GM19455 (cell line): ENCODE data around the gene SCARB2.

Source experiments
- ATAC-seq: cut with Tn5 transposase; IDR thresholded peaks from one replicate; pipeline ENCODE4 v1.9.1; 2021; ENCODE audit not compliant: unreplicated experiment

SCARB2 gene

GRCh38 chr4:76232681-76233080 is 19.1 kb upstream of the SCARB2 start:
- no peak for ATAC-seq

GRCh38 chr4:76226418-76226817 is 12.8 kb upstream of the SCARB2 start:
- ATAC-seq: no peak

DNA sequence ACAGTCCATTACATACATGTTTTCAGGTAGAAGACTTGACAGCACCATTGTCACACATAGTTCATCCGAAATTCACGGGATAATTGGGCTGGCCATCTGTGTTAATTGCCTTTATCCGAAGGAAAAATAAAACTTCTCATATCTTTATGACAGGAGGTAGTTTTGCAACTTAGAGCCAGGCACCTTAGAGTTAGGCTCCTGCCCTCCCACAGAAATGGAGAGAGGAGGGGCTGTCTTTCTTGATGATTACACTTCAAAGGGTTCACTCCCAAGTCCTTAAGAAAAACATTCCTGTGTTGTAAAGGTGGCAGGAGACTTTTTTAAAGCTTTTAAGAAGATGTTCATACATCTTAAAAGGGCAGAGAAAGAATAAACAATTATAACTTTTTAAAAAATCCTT is 10.5 kb upstream of the SCARB2 start:
- no peak for ATAC-seq

DNA sequence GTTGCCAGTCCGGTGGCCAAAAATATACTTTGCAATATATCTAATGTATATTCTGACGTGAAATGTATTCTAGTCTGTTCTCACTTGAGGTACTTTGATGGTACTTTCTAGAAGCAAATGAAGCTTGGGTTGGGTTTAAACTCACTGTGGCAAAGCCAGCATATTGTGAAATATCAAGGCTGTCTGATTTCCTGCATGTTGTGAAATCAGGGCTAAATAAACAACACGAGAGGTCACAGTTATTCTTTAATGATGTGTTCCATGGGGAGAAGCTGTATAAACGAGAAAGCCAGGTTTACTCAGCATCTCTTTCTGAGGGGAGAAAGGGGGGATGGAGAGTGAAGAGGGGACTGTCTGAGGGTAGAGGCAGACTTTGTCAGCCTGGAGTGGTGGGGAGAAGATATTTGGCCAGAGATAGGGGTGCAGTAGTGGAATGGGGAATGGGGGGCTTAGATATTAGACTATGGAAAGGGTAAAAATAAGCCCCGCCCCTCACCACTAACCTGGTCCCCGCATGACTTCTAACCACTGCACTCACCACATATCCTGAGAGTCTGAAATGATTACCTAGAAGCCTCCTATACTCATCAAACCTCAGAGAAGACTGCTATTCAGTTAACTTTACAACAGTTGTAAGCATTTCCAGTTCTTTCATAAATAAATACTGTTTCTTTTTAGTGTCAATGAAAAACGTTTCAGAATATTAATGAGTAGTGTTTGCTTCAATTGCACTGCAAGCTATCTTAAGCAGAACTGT is 5.9 kb upstream of the SCARB2 start:
- no peak for ATAC-seq

DNA sequence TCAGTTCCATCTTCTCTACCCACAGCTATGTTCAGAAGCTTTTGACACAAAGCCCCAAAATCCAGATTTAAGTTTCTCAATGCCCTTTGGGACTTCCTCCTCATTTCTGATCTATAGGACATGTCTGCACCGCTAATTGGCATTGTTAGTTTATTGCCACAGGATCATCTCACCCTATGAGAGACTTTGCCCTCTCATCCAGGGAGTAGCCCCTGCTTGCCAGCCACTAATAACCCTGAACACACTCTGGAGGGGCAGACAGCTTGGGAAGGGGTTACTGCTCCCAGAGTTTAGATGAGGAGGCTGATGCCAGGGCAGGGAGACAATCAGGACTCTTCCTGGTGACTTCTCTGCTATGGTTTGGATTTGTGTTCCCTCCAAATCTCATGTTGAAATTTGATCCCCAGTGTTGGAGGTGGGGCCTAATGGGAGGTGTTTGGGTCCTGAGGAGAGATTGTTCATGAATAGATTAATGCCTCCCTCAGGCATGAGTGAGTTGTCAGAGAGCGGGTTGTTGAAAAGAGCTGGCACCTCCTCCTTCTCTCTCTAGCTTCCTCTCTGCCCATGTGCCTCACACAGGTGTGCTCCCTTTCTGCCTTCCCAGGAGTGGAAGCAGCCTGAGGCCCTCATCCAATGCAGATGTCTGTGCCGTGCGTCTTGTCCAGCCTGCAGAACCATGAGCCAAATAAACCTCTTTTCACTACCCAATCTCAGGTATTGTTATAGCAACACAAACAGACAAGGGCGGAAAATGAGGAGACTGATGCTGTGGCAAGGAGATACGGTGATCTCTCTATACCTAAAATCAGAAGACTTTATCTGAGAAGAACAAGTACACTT is 3.6 kb upstream of the SCARB2 start:
- no peak for ATAC-seq

DNA sequence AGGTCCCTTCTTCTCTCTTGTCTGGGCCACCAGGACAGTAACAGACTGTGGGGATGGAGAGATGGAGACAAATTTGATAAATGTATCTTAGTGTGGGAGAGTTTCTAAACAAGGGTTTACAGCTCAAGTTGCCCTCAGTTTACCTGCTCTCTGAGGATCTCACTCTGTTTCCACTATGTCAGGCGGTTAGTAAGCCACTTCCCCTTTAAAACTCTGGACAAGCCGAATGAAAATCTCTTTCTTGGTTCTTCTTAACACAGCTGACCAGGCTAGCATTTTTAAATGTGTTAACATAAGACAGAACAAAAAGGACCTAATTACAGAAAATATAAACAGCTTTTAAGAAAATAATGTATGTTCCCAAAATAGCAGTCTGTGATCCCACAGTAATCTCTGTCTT is 2.9 kb upstream of the SCARB2 start:
- no peak for ATAC-seq

DNA sequence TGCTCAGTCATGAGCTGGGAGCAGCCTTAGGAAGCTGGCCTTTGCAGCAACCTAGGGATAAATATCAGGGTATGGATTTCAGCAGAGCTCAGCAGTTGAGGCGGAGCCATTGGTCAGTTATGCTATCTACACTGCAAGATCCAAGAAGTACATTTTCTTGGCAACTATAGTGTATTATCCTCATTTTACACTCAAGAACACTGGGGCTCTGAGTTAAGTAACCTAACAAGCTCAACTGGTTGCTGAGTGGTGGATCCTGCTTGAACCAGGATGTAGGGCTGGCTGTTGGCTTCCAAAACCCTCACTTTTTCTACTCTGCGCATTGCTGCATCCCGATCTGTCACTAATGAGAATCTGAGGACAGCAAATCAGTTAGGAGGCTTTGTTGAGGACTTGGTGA is 1.5 kb upstream of the SCARB2 start:
- ATAC-seq: no peak

GRCh38 chr4:76214177-76214675 is 602 bp upstream of the SCARB2 start:
- no peak for ATAC-seq

GRCh38 chr4:76212851-76213414 is 691 bp downstream of the SCARB2 start:
- no peak for ATAC-seq

DNA sequence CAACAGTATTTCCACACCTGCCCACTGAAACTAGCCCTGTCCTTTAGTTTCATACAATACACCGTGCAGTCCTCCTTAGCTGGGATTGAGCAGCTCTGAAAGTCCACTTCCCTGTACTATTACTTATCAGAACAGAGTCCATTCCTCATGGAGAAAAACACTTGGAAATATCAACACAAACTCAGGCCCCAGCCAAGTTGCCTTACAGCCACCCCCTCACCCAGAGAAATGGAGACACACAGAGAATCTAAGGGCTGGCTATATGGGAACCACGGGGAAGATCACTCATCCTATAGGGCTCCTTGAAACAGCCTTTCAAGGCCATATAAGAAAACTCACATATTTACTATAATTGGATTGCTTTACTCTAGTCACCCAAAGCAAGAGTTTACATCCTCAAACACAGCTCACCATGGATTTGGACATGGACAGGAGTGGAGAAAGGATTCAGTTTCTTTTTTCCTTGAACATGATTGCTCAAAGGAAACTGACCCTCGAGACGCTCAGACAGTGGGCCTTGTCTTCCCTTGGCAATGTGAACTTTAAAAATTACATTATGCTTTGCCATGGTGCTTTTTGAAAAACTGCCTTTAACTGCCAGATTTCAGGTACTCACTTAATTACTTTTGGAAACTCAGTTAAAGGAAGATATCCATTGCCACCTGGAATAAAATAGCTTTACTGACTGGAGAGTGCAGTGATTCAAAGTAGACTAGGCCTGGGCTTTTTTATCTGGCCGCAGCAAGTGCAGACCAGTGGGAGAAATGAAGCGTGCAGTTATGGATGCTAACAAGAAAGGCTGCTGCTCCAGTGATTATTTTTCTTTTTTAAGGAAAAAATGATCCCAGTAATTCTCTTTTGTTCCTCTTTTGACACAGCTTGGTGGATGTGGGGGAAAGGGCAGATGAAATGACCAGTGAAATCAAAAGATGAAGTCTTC is 1.6 kb downstream of the SCARB2 start:
- no peak for ATAC-seq

- no peak for ATAC-seq
Observed at GRCh38 chr4:76210452-76210851, 3.2 kb downstream of the SCARB2 start.

DNA sequence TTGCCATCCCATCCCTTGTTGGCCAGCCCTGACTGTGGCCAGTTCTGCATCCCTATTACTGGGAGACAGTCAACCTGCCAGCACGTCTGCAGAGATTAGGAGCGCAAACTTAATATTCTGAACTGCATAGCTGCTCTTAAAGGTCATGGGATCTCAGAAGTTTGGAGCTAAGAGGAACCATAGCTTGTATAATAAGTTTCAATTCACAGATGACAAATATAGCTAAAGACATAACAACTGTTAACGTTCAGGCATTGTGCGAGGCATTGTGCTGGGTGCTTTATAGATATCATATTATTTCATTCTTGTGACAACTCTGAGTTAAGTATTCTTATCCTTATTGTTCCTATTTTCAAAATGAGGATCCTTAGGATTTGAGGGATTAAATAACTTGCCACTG is 3.7 kb downstream of the SCARB2 start:
- no peak for ATAC-seq

DNA sequence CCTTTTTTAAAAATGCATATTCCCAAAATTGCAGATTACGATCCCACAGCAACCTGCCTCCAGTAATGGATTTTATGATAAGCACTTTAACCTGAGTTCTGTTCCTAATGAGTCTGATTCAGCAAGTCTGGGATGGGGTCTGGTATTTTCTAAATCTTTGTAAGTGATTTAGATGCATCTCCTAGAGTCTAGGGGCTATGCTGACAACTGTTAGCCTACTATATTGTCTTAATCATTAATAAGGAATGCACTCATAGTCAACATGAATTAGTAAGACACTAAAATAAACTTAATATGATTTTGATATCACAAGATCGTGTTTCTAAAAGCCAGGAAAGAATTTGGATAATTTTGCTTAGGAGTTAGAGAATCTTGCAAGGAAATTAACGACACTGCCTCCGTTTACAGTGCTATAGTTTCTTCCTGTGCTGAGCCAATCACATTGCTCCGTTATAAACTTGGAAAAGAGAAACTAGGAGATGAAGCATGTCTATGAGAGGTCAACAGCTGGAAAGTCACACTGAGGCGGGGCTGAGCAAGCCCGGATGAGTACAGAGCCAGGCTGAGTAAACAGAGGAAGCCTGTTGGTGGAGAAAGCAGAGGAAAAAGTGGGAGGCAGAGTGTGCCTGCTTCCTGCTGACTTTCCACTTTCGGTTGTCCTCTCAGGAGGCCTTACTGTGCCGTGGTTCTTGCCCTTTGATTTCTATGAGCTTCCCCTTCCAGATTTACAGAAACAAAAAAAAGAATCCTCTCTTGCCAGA is 5.4 kb downstream of the SCARB2 start:
- ATAC-seq: no peak

DNA sequence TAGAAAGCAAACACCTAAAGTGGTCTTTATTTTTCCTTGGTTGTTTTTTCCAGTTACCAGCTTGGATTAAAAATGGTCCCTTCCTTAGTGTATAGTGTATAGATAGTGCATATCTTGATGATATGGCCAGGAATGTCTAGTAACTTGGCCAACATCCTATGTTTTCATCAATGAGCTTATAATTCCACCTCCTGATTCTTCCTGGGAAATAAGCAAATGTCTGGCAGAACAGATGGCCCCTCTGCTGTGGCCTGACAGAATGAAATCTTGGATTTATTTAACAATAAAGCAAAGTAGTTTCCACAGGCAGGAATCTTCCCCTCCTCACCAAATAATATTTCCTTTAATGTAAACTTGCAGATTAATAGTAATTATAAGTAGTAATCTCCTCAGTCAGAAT is 6.1 kb downstream of the SCARB2 start:
- no peak for ATAC-seq

DNA sequence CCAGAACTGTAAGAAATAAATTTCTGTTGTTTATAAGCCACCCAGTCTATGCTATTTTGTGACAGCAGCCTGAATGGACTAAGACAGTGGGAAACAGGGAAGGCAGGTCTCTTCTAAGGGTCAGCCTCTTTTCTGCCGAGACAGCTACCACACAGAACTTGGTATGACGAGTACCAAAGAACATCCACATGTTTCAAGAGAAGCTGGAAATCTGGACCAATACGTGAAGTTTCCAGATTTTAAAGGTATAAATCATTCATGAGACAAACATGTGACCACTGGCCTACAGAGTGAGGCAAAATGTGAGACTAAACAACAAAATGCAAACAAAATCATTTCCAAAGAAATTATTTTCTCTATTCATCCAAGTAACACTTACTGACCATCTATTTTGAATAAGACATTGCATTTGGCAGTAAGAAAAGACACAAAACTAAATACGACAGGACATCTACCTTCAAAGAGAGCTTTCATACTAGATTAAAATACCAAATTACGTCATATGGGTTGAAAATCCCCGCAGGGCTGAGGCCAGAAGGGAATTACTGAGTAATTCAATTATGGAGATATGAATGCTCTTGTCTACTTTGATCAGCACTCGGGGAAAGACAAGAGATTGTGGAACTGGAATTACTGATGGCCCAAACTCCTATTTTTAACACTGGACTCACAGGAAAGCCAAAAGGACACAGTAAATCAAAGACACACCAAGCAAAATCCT is 7.2 kb downstream of the SCARB2 start:
- ATAC-seq: no peak

- no peak for ATAC-seq
Observed at GRCh38 chr4:76205476-76205875, 8.1 kb downstream of the SCARB2 start.

DNA sequence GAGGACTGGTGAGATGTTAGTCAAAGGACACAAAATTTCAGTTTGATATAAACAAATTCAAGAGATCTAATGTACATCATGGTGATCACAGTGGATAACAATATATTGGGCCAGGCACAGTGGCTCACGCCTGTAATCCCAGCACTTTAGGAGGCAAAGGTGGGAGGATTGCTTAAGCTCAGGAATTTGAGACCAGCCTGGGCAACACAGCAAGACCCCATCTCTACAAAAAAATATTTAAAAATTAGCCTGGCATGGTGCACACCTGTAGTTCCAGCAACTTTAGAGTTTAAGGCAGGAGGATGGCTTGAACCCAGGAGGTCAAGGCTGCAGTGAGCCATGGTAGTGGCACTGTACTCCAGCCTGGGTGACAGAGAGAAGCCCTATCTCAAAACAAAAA is 8.7 kb downstream of the SCARB2 start:
- ATAC-seq: no peak

- ATAC-seq: no peak
Observed at GRCh38 chr4:76203541-76203940, 10.1 kb downstream of the SCARB2 start.

DNA sequence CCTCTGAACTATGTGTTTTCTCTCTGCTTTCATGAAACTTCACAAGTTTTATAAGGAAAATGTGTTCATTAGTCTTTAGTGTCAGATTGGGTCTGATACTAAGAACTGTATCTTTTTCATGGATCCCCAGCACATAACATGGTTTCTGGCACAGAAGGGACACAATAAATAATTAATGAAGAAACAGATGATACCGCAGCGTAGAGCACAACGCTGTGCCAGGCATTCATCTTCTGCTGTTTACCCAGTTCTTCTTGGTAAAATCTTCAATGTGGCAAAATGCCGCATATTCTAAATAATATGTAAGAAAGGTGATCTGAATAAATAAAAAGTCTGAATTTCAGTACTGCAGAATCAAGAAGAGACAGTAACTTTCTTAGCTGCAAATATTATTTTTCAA is 12.3 kb downstream of the SCARB2 start:
- no peak for ATAC-seq
